ENCODE data around the gene GPR65. TPM values are rescaled to one million over a fixed set of nuclear protein-coding genes. Genes with fewer than 3 reads are reported as not detected.

Gene GPR65
- total RNA-seq, 1 experiment from 2014 or later = not detected

GRCh38 chr14:88039197-88039596, 34.3 kb downstream of the GPR65 start:
- ChIA-PET POLR2A (ENCODE audit: low non-redundant PET) (no interaction called here), CTCF (no interaction called here)
- DNase-seq (ENCODE audit: low spot score) = no peak
- no TSS peak for BruUV-seq (replicated peaks)
- Histone ChIP-seq H3K4me3 (ENCODE audit: low read depth, low read length, poor library complexity, severe bottlenecking) (no peak overlapping the region), H3K36me3 (ENCODE audit: insufficient read depth, low read length, poor library complexity, severe bottlenecking) (no peaks in the 10 kb centered on the region), H3K4me1 (ENCODE audit: insufficient read depth, low read length, poor library complexity, severe bottlenecking) (no peaks in the 10 kb centered on the region), H3K9me3 (ENCODE audit: low read depth, low read length, poor library complexity, severe bottlenecking) (no peaks in the 10 kb centered on the region), H3K27me3 (replicated peaks; ENCODE audit: insufficient read depth, low read depth, low read length, poor library complexity) (peaks cover 21% of the 10 kb centered on the region), H3K27ac (ENCODE audit: low read depth, low read length, poor library complexity, severe bottlenecking) (no peak overlapping the region)
- intact Hi-C loops (cut with micrococcal nuclease; ENCODE audit: unreplicated experiment) = no loop called here
- TF ChIP-seq EZH2 (IDR thresholded peaks at IDR 0.05; ENCODE audit: borderline replicate concordance, low read depth, low read length, poor library complexity, severe bottlenecking) = no peak
- no peak for TF ChIP-seq CTCF (conservative IDR thresholded peaks at IDR 0.05; ENCODE audit: low read depth, low read length)

- no peak for DNase-seq (ENCODE audit: low spot score)
- intact Hi-C loops (cut with micrococcal nuclease; ENCODE audit: unreplicated experiment) = no loop called here
- TF ChIP-seq CTCF (conservative IDR thresholded peaks at IDR 0.05; ENCODE audit: low read depth, low read length) (no peak), EZH2 (IDR thresholded peaks at IDR 0.05; ENCODE audit: borderline replicate concordance, low read depth, low read length, poor library complexity, severe bottlenecking) (no peak)
- CTCF ChIA-PET = interaction anchor here (1.3 kb wide), 1 partner anchor 128 kb away, joined by 3 read pairs; no protein-coding TSS in a partner anchor
- no peaks in the 10 kb centered on the region for H3K36me3 ChIP-seq (ENCODE audit: insufficient read depth, low read length, poor library complexity, severe bottlenecking)
- H3K4me1 ChIP-seq (ENCODE audit: insufficient read depth, low read length, poor library complexity, severe bottlenecking) = no peaks in the 10 kb centered on the region
- POLR2A ChIA-PET (ENCODE audit: low non-redundant PET) = no interaction called here
- BruUV-seq (replicated peaks) = no TSS peak
- H3K27ac ChIP-seq (ENCODE audit: low read depth, low read length, poor library complexity, severe bottlenecking) = no peak overlapping the region
- H3K4me3 ChIP-seq (ENCODE audit: low read depth, low read length, poor library complexity, severe bottlenecking) = no peak overlapping the region
- H3K9me3 ChIP-seq (ENCODE audit: low read depth, low read length, poor library complexity, severe bottlenecking) = no peaks in the 10 kb centered on the region
- peaks cover 21% of the 10 kb centered on the region for H3K27me3 ChIP-seq (replicated peaks; ENCODE audit: insufficient read depth, low read depth, low read length, poor library complexity)
These were observed 35.2 kb downstream of the GPR65 start for GRCh38 chr14:88040146-88040545.

GRCh38 chr14:88043529-88044443, 38.9 kb downstream of the GPR65 start:
- no peaks in the 10 kb centered on the region for H3K4me1 ChIP-seq (ENCODE audit: insufficient read depth, low read length, poor library complexity, severe bottlenecking)
- no TSS peak for BruUV-seq (replicated peaks)
- ChIA-PET POLR2A (ENCODE audit: low non-redundant PET) (no interaction called here), CTCF (no interaction called here)
- intact Hi-C loops (cut with micrococcal nuclease; ENCODE audit: unreplicated experiment) = no loop called here
- H3K9me3 ChIP-seq (ENCODE audit: low read depth, low read length, poor library complexity, severe bottlenecking) = no peaks in the 10 kb centered on the region
- no peak overlapping the region for H3K27ac ChIP-seq (ENCODE audit: low read depth, low read length, poor library complexity, severe bottlenecking)
- DNase-seq (ENCODE audit: low spot score) = no peak
- no peak overlapping the region for H3K4me3 ChIP-seq (ENCODE audit: low read depth, low read length, poor library complexity, severe bottlenecking)
- H3K27me3 ChIP-seq (replicated peaks; ENCODE audit: insufficient read depth, low read depth, low read length, poor library complexity) = peaks cover 21% of the 10 kb centered on the region
- H3K36me3 ChIP-seq (ENCODE audit: insufficient read depth, low read length, poor library complexity, severe bottlenecking) = no peaks in the 10 kb centered on the region
- TF ChIP-seq EZH2 (IDR thresholded peaks at IDR 0.05; ENCODE audit: borderline replicate concordance, low read depth, low read length, poor library complexity, severe bottlenecking) (no peak), CTCF (conservative IDR thresholded peaks at IDR 0.05; ENCODE audit: low read depth, low read length) (no peak)

Measured in A673 (cell line).